Esophagus (tissue), 2 donors: ENCODE results near the gene VSTM2B. TPM values are rescaled to one million over a fixed set of nuclear protein-coding genes. Genes with fewer than 3 reads are reported as not detected.

Experiments
- H3K27ac ChIP-seq, 2 donors: one replicate each; pipeline ENCODE4 v1.5.1; 2013; ENCODE audit warnings: low read depth in 2 of 2, mild to moderate bottlenecking in 2 of 2, inconsistent platforms in 1 of 2, low read length in 1 of 2, moderate library complexity in 1 of 2
- H3K27me3 ChIP-seq, 2 donors: one replicate each; pipeline ENCODE4 v1.6.1; 2013; ENCODE audit warnings: low read length in 2 of 2, control low read depth in 1 of 2, mild to moderate bottlenecking in 1 of 2; ENCODE audit not compliant: insufficient read depth in 2 of 2, control insufficient read depth in 1 of 2
- H3K36me3 ChIP-seq, 2 donors: one replicate each; pipeline ENCODE4 v1.6.1; 2013; ENCODE audit warnings: low read length in 1 of 2; ENCODE audit not compliant: control insufficient read depth in 2 of 2, insufficient read depth in 2 of 2
- H3K4me1 ChIP-seq, 2 donors: one replicate each; pipeline ENCODE4 v1.6.1; 2013; ENCODE audit warnings: low read length in 1 of 2; ENCODE audit not compliant: control insufficient read depth in 2 of 2, insufficient read depth in 2 of 2
- H3K4me3 ChIP-seq, 2 donors: one replicate each; pipeline ENCODE4 v1.5.1; 2013; ENCODE audit warnings: low read length in 2 of 2, mild to moderate bottlenecking in 2 of 2, low read depth in 1 of 2, moderate library complexity in 1 of 2
- H3K9me3 ChIP-seq, 2 donors: one replicate each; pipeline ENCODE4 v1.6.1; 2013; ENCODE audit warnings: mild to moderate bottlenecking in 2 of 2, low read depth in 1 of 2, low read length in 1 of 2, moderate library complexity in 1 of 2; ENCODE audit not compliant: control insufficient read depth in 2 of 2, insufficient read depth in 1 of 2
- WGBS, 2 donors: extraction: QIAGEN DNeasy Blood & Tissue Kit; methylation state at CpG; one replicate each; pipeline ENCODE4 v1.1.7; 2013; 5-methylcytosine and 5-hydroxymethylcytosine counted together
- polyA plus RNA-seq, 2 donors: library from polyadenylated mRNA; stranded (reverse); fragments of 200-250 nt; gene quantifications; one replicate each; pipeline ENCODE4 v1.2.3, GENCODE V29; 2013
- donor health status: healthy with polysubstance abuse.
- donor health status: Bipolar disorder and iron deficiency.

Gene VSTM2B
- polyA plus RNA-seq: not detected

DNA sequence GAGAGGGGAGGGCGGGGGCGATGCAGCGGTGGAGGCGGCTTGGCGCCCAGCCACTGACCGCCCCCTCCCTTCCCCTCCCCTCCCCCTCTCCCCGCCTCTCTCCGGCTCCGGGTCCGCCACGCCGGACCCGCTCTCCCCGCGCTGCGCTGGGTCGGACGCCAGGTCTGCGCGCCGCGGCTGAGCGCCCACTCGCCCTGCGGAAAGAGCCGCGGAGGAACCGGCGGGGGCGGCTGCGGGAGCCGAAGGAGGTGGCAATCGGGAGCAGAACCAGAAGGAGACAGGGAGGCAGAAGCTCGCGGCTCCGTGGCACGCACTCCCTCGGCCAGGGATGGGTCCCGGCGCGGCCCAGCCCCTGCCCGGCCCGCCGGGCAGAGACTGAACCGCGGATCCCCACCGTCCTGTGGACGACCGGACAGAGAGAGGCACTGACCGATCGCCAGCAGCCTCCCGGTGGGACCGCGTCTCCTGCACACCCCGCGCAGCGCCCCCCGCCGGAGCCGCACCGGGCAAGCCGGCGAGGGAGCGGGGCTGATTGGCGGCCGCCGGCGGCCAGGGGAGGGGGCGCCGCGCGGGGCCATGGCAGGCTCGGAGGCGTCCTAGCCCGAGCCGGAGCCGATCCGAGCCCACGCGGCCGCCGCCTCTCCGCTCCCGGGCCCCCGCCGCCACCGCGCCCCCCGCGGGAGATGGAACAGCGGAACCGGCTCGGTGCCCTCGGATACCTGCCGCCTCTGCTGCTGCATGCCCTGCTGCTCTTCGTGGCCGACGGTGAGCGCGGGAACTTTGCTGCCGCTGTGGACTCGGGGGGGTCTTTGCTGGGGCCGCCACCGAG lies at the start of gene VSTM2B:
Gene VSTM2B, plus strand, starts transcription at position 94 of the 829 bp plus-strand sequence. Its CDS starts 590 bp downstream, at position 684.
- Histone ChIP-seq H3K4me3 (peak within 1 kb of the TSS in 1 of 2 donors; percentile 9), H3K27ac (no peak within 1 kb of the TSS)

DNA sequence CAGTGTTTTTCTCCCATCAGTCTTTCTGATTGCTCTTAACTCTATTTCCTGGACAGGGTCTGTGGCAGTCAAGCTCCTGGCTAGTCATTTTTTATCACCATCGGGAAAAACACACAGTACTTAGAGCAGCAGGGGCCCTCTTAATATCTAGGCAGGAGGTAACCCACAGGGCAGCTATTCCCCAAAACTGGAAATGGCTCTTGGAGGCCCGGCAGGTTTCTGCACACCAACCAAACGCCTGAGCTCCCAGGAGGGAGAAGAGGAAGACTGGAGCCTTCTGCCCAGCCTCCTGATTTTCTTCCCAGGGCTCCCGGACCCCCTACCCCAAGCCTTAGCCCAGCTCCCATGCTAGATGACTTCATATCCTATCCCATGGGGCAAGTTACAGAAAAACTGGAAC lies 49.3 kb upstream of the VSTM2B start:
- Histone ChIP-seq H3K9me3 (peaks cover 4 to 5% of the 10 kb centered on the region in 2 donors), H3K4me3 (no peak overlapping the region), H3K27me3 (no peaks in the 10 kb centered on the region), H3K36me3 (no peaks in the 10 kb centered on the region), H3K4me1 (no peaks in the 10 kb centered on the region), H3K27ac (no peak overlapping the region)
- 48 to 56% methylated on average over 4 of the region's 4 CpGs for WGBS, 2 donors

More for the DNA sequence above, at the start of gene VSTM2B:
- H3K4me1 ChIP-seq: peaks cover 9 to 19% of the 10 kb centered on the region in 2 donors
- peaks cover 5 to 44% of the 10 kb centered on the region in 2 donors for H3K27me3 ChIP-seq
- H3K9me3 ChIP-seq: peaks cover 4 to 8% of the 10 kb centered on the region in 2 donors
- no peaks in the 10 kb centered on the region for H3K36me3 ChIP-seq
- 2% methylated on average over 81 to 99 of the region's 104 CpGs for WGBS, 2 donors

DNA sequence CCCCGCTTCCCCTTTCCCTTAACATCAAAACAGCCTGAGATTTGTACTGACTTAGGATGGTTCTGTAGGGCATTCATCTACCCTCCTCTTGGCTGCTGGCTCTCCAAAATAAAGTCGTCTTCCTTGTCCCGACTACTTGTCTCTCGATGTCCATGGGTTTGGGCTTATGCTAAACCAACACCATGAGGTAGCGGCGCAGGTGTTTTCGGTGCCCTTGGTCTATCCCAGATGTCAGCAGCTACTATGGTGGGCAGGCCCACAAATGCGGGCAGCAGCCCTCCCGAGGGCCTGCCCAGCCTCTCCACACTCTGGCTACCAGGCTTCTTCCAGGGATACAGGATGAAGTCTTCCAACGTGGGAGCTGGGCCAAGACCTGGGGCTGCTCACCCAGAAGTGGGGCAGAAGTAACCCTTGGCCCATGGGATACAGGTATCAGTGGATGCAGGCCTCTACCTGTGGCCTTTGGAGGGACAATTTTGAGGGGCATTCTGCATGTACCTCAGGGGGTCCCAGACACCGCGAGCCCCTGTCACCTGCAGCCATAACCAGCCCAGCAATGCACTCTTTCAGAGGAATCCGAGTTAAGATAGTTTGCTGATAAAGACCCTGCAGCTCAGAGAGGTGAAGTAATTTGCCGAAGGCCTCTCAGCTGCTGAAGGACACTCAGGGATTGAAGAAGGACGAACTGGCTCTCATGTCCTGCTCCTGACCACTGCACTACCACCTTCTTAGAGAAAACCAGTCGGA lies 47.8 kb upstream of the VSTM2B start:
- Histone ChIP-seq H3K36me3 (no peaks in the 10 kb centered on the region), H3K27me3 (no peaks in the 10 kb centered on the region), H3K9me3 (peaks cover 4 to 5% of the 10 kb centered on the region in 2 donors), H3K4me1 (no peaks in the 10 kb centered on the region), H3K27ac (no peak overlapping the region), H3K4me3 (no peak overlapping the region)
- WGBS, 2 donors: 84 to 88% methylated on average over 16 of the region's 16 CpGs

DNA sequence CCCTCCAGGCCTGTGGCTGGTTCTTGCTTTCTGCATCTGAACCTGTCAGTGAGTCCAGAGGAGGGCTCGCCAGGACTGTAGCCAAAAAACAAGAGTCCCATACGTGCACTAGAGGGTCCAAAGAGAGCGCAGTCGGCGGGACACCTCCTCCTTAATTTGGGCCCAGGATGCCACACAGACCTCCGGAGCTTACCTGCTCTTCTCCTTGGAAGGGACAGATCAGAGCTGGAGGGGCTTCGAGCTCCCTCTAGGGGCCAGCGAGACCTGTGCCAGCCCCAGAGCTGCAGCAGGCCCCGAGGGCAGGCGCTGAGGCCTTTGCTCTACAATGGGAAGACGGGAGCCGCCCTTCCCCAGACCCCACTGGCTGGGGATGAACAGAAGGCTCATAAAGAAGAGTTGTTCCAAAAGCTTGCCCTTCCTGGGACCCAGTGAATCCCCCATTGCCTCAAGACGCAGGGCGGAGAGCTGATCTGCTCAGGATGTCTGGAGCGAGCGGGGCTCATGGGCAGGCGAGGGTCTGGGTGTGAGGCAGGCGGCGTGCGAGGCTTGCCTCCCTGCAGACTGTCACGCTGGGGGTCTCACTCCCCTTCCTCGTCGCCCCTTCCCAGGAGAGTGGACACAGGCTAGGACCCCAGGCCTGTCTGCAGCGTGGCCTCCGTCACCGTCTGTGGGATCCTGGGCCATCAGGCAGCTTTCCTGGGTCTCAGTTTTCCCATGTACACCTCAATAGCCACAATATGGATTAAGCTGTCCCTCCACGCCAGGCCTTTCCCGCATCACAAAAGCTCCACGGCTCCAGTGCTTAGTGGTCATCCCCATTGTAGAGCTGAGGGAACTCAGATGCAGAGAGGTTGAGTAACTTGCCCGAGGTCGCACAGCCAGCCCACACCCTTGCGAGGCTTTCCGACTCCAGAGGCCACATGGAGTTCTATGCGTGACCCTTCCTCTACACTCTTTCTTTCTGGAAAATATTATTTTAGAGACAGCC lies 46.9 kb upstream of the VSTM2B start:
- WGBS, 2 donors: 58 to 61% methylated on average over 34 of the region's 34 CpGs
- peaks cover 4 to 5% of the 10 kb centered on the region in 2 donors for H3K9me3 ChIP-seq

DNA sequence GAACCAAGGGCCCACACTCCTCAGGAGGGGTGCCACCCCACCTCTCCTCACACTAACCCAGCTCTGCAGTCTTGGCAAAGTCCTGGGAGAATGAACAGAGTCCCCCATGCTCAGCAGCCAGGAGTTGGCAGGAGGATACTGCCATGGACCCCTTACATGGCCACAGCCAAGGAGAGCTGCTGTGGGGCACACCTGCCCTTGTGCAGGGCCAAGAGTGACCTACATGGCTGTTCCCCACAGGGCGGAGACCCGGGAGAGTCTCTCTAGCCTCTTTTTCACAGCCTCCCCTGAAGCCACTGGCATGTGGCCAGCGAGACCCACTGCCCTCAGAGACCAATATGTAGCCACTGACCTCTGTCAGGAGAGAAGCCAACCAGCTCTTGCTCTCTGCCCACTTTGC lies 45.9 kb upstream of the VSTM2B start:
- Histone ChIP-seq H3K4me1 (no peaks in the 10 kb centered on the region), H3K36me3 (no peaks in the 10 kb centered on the region), H3K27ac (no peak overlapping the region), H3K9me3 (peaks cover 4 to 5% of the 10 kb centered on the region in 2 donors), H3K4me3 (no peak overlapping the region), H3K27me3 (no peaks in the 10 kb centered on the region)
- 70 to 77% methylated on average over 3 of the region's 3 CpGs for WGBS, 2 donors

More for the DNA sequence above, 46.9 kb upstream of the VSTM2B start:
- no peaks in the 10 kb centered on the region for H3K4me1 ChIP-seq
- no peak overlapping the region for H3K27ac ChIP-seq
- H3K4me3 ChIP-seq: no peak overlapping the region
- no peaks in the 10 kb centered on the region for H3K36me3 ChIP-seq
- H3K27me3 ChIP-seq: no peaks in the 10 kb centered on the region

DNA sequence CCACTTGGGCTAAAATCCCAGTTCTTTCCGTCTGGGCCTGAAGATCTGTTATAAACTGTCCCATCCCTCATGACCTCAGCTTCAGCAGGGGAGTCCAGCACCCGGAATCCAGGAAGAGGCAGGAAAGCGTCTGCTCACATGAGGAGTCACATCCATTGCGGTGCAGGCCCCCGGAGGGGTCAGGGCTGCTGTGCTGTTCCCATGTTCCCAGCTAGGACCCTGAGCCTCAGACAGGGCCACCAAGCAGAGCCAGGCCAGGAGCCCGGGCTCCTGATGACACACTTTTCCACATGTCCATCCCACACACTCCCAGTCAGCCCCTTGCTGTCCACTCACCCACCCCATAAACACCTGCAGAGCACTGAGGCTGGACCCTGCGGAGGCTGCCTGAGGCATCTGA lies 45.3 kb upstream of the VSTM2B start:
- no peaks in the 10 kb centered on the region for H3K36me3 ChIP-seq
- H3K4me1 ChIP-seq: no peaks in the 10 kb centered on the region
- WGBS, 2 donors: 79 to 86% methylated on average over 7 of the region's 7 CpGs
- H3K4me3 ChIP-seq: no peak overlapping the region
- no peak overlapping the region for H3K27ac ChIP-seq
- no peaks in the 10 kb centered on the region for H3K27me3 ChIP-seq
- H3K9me3 ChIP-seq: peaks cover 4 to 5% of the 10 kb centered on the region in 2 donors

DNA sequence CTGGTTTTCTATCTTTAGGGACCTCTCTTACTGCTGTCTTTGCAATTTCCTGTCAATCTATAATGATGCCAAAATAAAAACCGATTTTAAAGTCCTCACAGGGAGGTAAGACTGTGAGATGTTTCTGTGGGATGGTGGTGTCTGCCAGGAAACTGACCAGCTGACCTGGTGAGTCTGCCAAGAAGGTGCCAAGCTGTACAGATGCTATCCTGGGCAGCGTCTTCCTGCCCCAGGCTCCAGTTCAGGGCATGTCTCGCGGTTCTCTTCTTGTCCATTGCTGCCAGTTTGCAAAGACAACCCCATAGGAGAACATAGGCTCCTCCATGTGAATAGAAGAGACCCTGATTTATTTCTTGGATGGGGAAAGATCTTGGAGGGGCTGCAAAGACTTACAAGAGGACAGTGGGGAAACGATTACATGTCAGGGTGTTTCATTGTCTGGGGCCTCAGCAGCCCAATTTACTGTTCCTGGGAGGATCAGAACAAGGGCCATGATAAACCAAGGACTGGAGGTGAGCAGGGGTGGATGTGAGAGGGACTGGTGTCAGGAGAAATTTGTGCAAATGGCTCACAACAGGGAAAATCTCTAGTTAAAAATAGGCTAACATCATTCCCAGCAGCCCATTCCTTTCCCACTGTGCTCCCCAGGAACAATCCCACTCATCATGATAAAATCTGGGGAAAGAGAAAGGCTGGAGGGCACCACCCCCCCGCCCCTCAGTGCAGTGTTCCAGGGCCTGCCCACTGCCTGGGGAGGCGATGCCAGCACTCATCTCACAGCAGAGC lies 42.7 kb upstream of the VSTM2B start:
- Histone ChIP-seq H3K9me3 (peaks cover 4 to 5% of the 10 kb centered on the region in 2 donors), H3K27me3 (no peaks in the 10 kb centered on the region), H3K36me3 (no peaks in the 10 kb centered on the region), H3K4me1 (no peaks in the 10 kb centered on the region), H3K27ac (no peak overlapping the region), H3K4me3 (no peak overlapping the region)
- 63 to 68% methylated on average over 7 of the region's 7 CpGs for WGBS, 2 donors

DNA sequence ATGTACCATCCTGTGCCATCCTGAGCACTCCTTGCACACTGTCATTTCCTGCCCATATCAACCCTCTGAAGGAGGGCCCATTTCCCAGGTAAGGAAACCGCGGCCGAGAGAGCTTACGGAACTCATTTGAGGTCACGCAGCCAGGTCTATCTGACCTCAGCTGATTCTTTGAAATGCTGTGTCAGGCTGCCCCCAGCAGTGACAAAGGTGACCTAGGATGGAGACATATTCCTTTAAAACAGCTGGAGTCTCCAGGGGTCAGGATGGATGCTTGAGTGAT lies 42.2 kb upstream of the VSTM2B start:
- no peak overlapping the region for H3K27ac ChIP-seq
- no peaks in the 10 kb centered on the region for H3K36me3 ChIP-seq
- H3K4me3 ChIP-seq: no peak overlapping the region
- no peaks in the 10 kb centered on the region for H3K27me3 ChIP-seq
- H3K9me3 ChIP-seq: peaks cover 4 to 5% of the 10 kb centered on the region in 2 donors
- 90 to 92% methylated on average over 5 of the region's 5 CpGs for WGBS, 2 donors
- no peaks in the 10 kb centered on the region for H3K4me1 ChIP-seq
